ENCODE results near the gene ZNF516. TPM values are rescaled to one million over a fixed set of nuclear protein-coding genes. Genes with fewer than 3 reads are reported as not detected.

Gene ZNF516
- total RNA-seq, 1 experiment from 2014 or later: 22.6 TPM

GRCh38 chr18:76484749-76485387, 10.2 kb downstream of the ZNF516 start:
- Histone ChIP-seq H3K23me2 (ENCODE audit: insufficient read length, low read depth, low read length, poor library complexity, severe bottlenecking) (no peaks in the 10 kb centered on the region), H3K27ac (ENCODE audit: insufficient read length, low read depth, low read length) (no peak overlapping the region), H3K27me3 (ENCODE audit: insufficient read depth, low read length) (no peaks in the 10 kb centered on the region; the same call in 1 of the 2 replicates), H3K79me2 (ENCODE audit: insufficient read depth, low read length) (no peaks in the 10 kb centered on the region; the same call in 1 of the 2 replicates), H4K5ac (ENCODE audit: insufficient read length, low read depth, low read length) (no peak overlapping the region), H4K20me1 (ENCODE audit: control insufficient read depth, insufficient read depth, insufficient read length) (no peaks in the 10 kb centered on the region), H2BK120ac (ENCODE audit: low read depth, low read length, poor library complexity, severe bottlenecking) (no peak overlapping the region), H3K18ac (ENCODE audit: insufficient read length, low read depth, low read length) (no peak overlapping the region), H3K23ac (ENCODE audit: insufficient read length, low read depth, low read length) (no peak overlapping the region), H3K56ac (ENCODE audit: insufficient read length, low read depth, low read length) (no peak overlapping the region), H2AK5ac (ENCODE audit: insufficient read length, low read length) (no peak overlapping the region), H3K4ac (ENCODE audit: low read depth, low read length) (no peak overlapping the region), H2BK15ac (ENCODE audit: low read depth, low read length) (no peak overlapping the region), H2BK12ac (ENCODE audit: insufficient read length, low read depth, low read length) (no peak overlapping the region), H2AFZ (ENCODE audit: low read length) (no peak overlapping the region), H3K4me1 (ENCODE audit: insufficient read depth, low read length) (peaks cover 16% of the 10 kb centered on the region), H3T11ph (ENCODE audit: low read length) (no peak overlapping the region), H2BK20ac (ENCODE audit: low read depth, low read length, poor library complexity, severe bottlenecking) (no peak overlapping the region), H4K8ac (replicated peaks; ENCODE audit: insufficient read length, low read depth, low read length) (no peak overlapping the region), H2BK5ac (ENCODE audit: insufficient read length, low read length) (no peak overlapping the region), H4K91ac (ENCODE audit: insufficient read length, low read depth, low read length) (no peak overlapping the region), H3K79me1 (ENCODE audit: insufficient read depth, low read depth, low read length, poor library complexity, severe bottlenecking) (peaks cover 2% of the 10 kb centered on the region), H3K9ac (ENCODE audit: extremely low read depth, insufficient read length, low read length) (no peak overlapping the region), H3K9me3 (ENCODE audit: control insufficient read depth, low read depth, low read length) (no peaks in the 10 kb centered on the region), H3K4me2 (ENCODE audit: insufficient read depth, insufficient read length, low read length) (no peak overlapping the region), H3K14ac (ENCODE audit: insufficient read depth, low read length) (no peak overlapping the region)
- H3K27me3 Mint-ChIP-seq (ENCODE audit: low read depth): peaks cover 15% of the 10 kb centered on the region
- DNase-seq: no peak
- TF ChIP-seq, protein P1, sequence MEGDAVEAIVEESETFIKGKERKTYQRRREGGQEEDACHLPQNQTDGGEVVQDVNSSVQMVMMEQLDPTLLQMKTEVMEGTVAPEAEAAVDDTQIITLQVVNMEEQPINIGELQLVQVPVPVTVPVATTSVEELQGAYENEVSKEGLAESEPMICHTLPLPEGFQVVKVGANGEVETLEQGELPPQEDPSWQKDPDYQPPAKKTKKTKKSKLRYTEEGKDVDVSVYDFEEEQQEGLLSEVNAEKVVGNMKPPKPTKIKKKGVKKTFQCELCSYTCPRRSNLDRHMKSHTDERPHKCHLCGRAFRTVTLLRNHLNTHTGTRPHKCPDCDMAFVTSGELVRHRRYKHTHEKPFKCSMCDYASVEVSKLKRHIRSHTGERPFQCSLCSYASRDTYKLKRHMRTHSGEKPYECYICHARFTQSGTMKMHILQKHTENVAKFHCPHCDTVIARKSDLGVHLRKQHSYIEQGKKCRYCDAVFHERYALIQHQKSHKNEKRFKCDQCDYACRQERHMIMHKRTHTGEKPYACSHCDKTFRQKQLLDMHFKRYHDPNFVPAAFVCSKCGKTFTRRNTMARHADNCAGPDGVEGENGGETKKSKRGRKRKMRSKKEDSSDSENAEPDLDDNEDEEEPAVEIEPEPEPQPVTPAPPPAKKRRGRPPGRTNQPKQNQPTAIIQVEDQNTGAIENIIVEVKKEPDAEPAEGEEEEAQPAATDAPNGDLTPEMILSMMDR (conservative IDR thresholded peaks at IDR 0.05): no peak
- H3K36me3 Mint-ChIP-seq (ENCODE audit: insufficient read depth in 1 of 3, low read depth in 3 of 3): peaks cover 0 to 2% (median 0%) of the 10 kb centered on the region in 3 experiments; a peak in 3 of 7 replicates
- peak overlapping the region in 1 of 3 experiments; percentile 5; a peak in 1 of 7 replicates for H3K27ac Mint-ChIP-seq
- WGBS (ENCODE audit: extremely low coverage, insufficient read length, low lambda C conversion rate): no CpG with 5 or more reads among the region's 6 CpGs
- H3K4me3 Mint-ChIP-seq: no peak overlapping the region
- H3K9me3 Mint-ChIP-seq: no peaks in the 10 kb centered on the region
- H3K4me1 Mint-ChIP-seq: peaks cover 54 to 57% of the 10 kb centered on the region in 2 experiments

Measured in H9 (cell line).